Activated CD4-positive, alpha-beta T cell treated with anti-CD3 and anti-CD28 coated beads, Interleukin-2, amount 50 U/mL, for 48 hours (primary cell): ENCODE data around the gene GPR160.
A peak's percentile ranks its signal among the peaks of the same experiment; 100 is the strongest.

Experiments
- DNase-seq, 2 experiments: peaks; one replicate each; pipeline ENCODE4 v3.0.0-alpha.2; 2020

GPR160 gene

GRCh38 chr3:170128259-170128976 is 90.6 kb downstream of the GPR160 start:
- no peak for DNase-seq

GRCh38 chr3:170128977-170129431 is 91.2 kb downstream of the GPR160 start:
- peak in 1 of 2 experiments; percentile 11 for DNase-seq

DNA sequence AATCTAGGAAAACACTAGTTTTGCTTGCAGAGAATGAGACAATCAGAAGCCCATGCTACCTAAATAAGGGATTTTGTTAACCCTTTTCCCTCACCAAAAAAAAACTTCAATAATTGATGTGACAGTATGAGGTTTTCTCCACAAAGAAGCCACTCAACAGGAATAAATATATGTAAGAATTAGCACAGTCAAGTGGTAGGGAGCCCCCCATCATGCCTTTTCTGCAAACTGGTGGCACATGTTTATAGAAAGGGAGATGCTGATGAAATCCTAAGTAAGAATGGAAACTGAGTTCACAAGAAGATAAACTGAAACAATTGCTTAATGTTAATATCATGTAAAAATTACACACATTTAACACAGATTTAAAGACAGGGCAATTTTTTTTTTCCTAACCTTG is 92.7 kb downstream of the GPR160 start:
- DNase-seq = no peak

GRCh38 chr3:170132335-170132734 is 94.5 kb downstream of the GPR160 start:
- DNase-seq = peak in 1 of 2 experiments; percentile 13
